BE2C (cell line): Measurements from ENCODE around the gene ZCCHC2.

Experiments used
- DNase-seq: peaks from one replicate; pipeline ENCODE4 v3.0.0-alpha.2; 2020
- H3K27me3 ChIP-seq: fragments of 250-450 bp; sonication (Bioruptor Pico); 2 replicates; pipeline ENCODE4 v1.5.1; 2020; ENCODE audit warnings: mild to moderate bottlenecking
- H3K36me3 ChIP-seq: fragments of 250-450 bp; sonication (Bioruptor Pico); 2 replicates; pipeline ENCODE4 v1.5.1; 2020; ENCODE audit warnings: mild to moderate bottlenecking
- H3K4me1 ChIP-seq: fragments of 250-450 bp; sonication (Bioruptor Pico); 2 replicates; pipeline ENCODE4 v1.5.1; 2020
- H3K4me3 ChIP-seq: 2 replicates; pipeline ENCODE4 v1.5.1; 2011; ENCODE audit warnings: low read depth, low read length
- H3K9me3 ChIP-seq: fragments of 250-450 bp; sonication (Bioruptor Pico); 2 replicates; pipeline ENCODE4 v1.5.1; 2020
- CTCF ChIP-seq: IDR thresholded peaks from 2 replicates; pipeline ENCODE4 v1.5.1; 2012; ENCODE audit warnings: mild to moderate bottlenecking, low read depth, low read length

Gene ZCCHC2

GRCh38 chr18:62545098-62545497, 22.3 kb downstream of the ZCCHC2 start:
- Histone ChIP-seq H3K4me3 (no peak overlapping the region), H3K9me3 (no peaks in the 10 kb centered on the region), H3K4me1 (no peaks in the 10 kb centered on the region), H3K27me3 (no peaks in the 10 kb centered on the region), H3K36me3 (no peaks in the 10 kb centered on the region)
- TF ChIP-seq CTCF: no peak
- no peak for DNase-seq

- DNase-seq: no peak
- no peak for TF ChIP-seq CTCF
- H3K27me3 ChIP-seq: no peaks in the 10 kb centered on the region
- no peaks in the 10 kb centered on the region for H3K36me3 ChIP-seq
- H3K9me3 ChIP-seq: no peaks in the 10 kb centered on the region
- H3K4me3 ChIP-seq: no peak overlapping the region
- no peaks in the 10 kb centered on the region for H3K4me1 ChIP-seq
Measured at GRCh38 chr18:62549755-62550154, 26.9 kb downstream of the ZCCHC2 start.

- no peak for TF ChIP-seq CTCF
- no peaks in the 10 kb centered on the region for H3K4me1 ChIP-seq
- DNase-seq: no peak
- H3K36me3 ChIP-seq: no peaks in the 10 kb centered on the region
- no peaks in the 10 kb centered on the region for H3K27me3 ChIP-seq
- H3K9me3 ChIP-seq: no peaks in the 10 kb centered on the region
- H3K4me3 ChIP-seq: no peak overlapping the region
Measured at GRCh38 chr18:62550746-62551145, 27.9 kb downstream of the ZCCHC2 start.

GRCh38 chr18:62551972-62552513, 29.2 kb downstream of the ZCCHC2 start:
- Histone ChIP-seq H3K9me3 (no peaks in the 10 kb centered on the region), H3K27me3 (no peaks in the 10 kb centered on the region), H3K36me3 (no peaks in the 10 kb centered on the region), H3K4me1 (no peaks in the 10 kb centered on the region), H3K4me3 (no peak overlapping the region)
- TF ChIP-seq CTCF: no peak
- no peak for DNase-seq

- TF ChIP-seq CTCF: no peak
- Histone ChIP-seq H3K4me3 (no peak overlapping the region), H3K27me3 (no peaks in the 10 kb centered on the region), H3K9me3 (no peaks in the 10 kb centered on the region), H3K4me1 (no peaks in the 10 kb centered on the region), H3K36me3 (no peaks in the 10 kb centered on the region)
- DNase-seq: no peak
Measured at GRCh38 chr18:62554061-62554815, 31.4 kb downstream of the ZCCHC2 start.

GRCh38 chr18:62555135-62555534, 32.3 kb downstream of the ZCCHC2 start:
- DNase-seq: no peak

More at GRCh38 chr18:62555135-62555534, 32.3 kb downstream of the ZCCHC2 start:
- Histone ChIP-seq H3K4me1 (no peaks in the 10 kb centered on the region), H3K36me3 (no peaks in the 10 kb centered on the region), H3K4me3 (no peak overlapping the region), H3K9me3 (no peaks in the 10 kb centered on the region), H3K27me3 (no peaks in the 10 kb centered on the region)
- TF ChIP-seq CTCF: no peak
